HG03460 (cell line): Measurements from ENCODE around the gene MYOM3.
A peak's percentile ranks its signal among the peaks of the same experiment; 100 is the strongest.

Experiments used
- ATAC-seq: cut with Tn5 transposase; IDR thresholded peaks from one replicate; pipeline ENCODE4 v1.9.1; 2021; ENCODE audit not compliant: unreplicated experiment

Gene MYOM3

DNA sequence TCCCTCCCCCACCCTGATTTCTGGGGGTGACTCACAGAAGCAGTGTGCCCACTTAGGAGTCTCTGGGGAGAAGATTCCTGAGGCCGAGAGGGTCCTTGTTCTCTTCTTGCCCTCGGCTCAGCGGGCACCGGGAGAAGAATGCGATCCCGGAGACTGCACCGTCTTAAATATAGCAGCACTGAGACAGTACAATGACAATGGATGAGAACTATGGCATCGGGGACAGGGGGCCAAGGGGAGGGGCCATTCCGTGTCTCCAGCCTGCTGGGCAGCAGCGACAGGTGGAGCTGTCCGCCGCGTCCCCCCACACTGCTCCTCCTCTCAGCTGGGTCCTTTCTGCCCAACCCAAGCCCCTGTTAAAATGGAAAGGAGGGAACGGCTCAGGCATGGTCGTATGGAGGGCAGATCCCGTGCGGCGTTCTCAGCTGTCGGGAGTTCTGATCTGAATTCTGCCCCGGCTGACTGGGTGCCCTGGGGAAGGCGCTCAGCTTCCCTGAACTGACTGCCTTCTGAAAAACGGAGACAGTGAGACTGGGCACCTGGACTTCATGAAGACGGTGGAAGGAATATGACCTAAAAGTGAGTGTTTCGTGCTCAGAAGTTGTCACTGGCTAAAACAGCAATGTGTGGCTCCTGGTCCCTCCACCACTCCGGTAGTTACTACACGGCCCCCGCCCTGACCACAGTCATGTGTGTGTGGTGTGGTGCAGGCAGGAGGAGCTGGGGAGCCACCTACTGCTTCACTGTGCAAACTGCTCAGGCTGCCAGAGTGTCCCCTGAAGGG lies at the start of gene MYOM3:
TSS of gene MYOM3 (minus strand) at position 140 of the 784 bp plus-strand sequence. CDS start 3,499 bp downstream, outside the sequence.
- no peak for ATAC-seq

DNA sequence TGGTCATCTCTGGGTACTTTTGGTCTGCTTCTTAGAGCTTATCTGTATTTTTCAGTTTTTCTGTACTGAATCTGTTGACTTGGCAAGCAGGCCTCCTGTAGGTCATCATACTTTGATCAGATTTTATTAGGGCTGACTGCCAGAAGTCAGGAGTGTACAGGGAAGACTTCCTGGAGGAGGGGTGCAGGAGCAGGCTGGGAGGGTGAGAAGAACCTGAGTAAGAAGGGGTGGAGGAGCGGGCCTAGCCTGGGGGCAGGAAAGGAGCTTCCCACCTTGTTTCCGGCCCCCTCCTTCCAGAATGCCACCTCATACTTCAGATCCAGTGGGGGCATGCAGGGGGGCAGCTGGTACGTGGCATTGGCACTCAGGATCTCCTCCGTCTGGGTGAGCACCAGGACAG lies 49.3 kb upstream of the MYOM3 start:
- ATAC-seq = no peak

DNA sequence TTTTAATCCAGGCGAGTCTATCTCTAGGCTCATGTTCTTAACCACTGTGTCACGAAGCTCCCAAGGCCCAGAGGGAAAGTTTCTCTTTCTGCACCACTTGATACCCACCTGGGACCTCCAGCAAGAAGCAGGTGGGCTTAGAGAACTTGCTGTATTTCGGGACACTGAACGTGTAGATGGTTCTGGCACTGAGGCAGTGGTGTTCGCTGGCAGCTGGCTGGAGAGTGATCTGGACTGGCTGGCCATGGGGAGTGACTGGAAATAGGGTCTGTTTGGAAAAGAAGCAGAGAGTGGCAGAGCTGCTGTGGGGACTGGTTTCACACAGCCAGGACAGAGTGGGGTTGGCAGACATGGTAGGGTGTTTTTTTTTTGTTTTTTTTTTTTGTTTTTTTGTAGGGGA lies 47.4 kb upstream of the MYOM3 start:
- no peak for ATAC-seq

DNA sequence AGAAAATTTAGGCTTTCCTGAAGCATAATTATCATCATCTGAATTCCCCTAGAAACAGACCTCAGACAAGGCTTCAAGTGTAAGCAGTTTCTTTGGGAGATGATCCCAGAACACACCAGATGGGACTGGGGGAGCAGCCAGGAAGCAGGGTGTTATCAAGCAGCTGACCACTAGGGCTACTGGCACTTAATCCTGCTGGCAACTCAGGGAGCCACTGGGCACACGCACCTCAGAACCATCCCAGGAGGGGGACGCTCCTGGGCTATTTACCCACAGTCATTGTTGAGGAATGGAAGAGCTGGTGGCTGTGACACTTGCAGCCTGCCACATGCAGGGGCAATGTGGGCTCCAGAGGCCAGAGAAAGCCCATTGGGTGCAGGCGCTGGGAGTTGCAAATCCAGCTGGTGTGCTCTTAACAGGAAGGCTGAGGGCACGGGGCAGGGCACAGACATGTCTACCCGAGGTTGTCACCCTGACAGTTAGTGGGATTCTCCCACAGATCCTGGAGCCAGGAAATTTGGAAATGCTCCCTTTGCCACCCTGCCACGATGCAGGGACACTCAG lies 46.1 kb upstream of the MYOM3 start:
- no peak for ATAC-seq

DNA sequence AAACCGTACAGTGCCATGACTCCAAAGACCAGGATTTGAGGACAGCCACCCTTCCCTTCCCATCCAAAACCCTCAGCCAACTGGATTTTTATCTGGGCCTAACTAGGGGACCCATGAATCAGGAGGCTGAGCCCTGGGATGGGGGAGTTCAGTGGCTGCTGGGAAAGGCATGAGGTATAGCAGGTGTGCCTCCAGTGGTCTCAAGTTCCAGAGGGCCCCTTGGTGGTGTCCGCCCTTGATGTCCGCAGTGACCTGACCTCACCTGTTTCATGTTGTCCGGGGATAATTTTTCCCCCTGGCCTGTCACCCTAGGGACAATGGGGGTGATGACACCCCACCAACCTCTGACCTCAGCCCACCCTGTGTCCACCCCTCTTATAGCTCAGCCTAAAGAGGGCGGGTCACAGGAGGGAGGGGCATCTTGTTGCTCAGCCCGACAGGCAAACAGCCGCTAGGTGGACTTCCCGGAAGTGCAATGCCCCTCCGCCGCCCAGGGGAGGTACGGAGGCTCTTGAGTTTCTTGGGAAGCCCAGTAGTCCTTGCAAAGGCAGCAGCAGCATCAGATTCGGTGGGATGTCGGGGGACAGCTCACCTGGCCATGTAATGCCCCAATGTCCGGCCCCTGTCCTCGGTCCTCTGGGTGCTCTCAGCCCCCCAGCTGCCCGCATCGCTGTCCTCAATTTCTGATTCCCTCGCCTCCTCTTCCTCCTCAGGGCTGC lies 44.8 kb upstream of the MYOM3 start:
- no peak for ATAC-seq

DNA sequence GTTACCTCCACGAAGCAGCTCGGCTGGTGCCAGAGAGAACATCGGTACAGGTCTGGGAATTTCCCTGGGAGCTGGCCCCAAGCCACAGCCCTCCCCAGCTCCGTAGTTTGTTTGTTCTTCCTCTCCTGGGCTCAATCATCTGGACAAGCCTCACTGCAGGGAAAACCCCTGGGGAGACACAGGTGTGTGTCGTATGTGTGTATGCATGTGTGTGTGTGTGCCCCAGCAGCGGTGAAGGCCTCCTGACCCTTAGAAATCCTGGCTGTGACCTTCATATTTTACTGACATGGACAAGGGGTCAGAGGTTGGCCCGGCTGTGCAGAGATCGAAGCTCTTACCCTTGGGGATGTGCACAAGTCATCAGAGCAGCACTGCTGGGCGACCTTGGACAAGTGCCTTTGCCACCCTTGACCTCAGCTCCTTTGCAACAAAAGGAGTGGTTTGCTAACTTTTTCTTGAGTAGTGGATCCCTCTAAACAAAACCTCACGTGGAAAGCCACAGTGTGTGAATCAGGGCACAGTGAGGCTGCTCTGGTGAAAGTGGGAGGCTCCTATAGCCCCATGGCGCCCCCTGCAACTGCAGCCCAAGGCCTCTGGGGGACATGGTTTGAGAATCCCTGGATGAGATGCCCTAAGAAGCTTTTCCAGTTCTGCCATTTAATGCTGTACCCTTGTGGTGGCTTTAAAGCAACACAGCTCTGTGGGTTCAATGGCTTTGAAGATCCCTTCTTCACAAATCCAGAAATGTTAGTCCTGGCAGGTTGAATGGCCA lies 43.3 kb upstream of the MYOM3 start:
- no peak for ATAC-seq

DNA sequence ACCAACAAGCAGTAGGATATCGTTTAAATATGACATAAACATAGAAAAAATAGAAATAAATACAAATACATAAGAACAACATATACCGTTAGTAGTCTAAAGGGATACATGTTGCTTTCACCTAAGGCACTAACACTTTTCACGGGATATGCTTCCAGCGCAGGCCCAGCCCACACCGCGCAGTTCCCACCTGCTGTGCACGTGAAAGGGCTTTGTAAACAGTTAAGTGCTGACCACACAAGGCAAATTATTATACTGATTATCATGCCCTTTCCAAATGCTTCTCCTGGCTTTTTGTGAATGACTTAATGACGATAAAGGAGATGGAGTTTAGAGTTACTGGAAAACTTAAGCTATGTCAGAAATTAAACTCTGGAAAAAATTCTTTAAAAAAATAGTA lies 42.3 kb upstream of the MYOM3 start:
- ATAC-seq = no peak

DNA sequence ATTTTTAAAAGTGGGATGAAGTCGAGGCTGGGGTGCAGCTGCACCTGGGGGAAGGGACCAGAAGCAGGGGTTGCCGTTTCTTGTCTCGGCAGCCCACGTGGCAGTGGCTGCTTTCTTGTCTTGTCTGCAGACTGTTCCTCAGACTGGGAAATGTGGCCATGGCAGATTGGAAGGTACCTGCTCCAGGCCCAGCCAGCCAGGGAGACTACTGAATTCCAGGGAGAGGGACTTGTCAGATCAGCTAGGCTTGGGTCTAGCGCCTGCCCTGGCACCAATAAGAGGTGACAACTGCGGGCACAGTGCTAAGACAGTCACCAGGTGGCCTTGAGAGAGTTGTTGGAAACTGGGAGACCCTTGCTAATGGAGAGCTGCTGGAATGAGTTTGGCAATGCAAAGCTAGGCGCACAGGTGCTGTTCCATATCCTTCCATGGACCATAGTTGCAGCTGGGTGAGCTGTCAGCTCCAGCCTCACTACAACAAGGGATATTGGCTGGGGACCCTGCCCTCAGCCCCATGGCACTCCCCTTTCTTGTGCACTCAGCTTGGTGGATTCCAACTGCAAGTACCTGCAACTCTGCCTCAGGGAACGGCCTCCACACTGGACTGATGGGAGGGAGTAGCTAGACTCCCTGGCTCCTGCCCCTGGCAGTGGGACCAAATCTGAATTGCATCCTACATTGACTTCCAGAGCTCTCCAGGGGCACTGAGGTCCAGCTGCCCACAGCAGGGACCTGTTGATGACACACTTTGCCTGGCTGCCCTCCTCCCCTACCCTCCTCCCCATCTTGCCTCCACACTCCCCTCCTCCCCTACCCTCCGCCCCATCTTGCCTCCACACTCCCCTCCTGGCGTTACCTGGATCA lies 40.9 kb upstream of the MYOM3 start:
- no peak for ATAC-seq

DNA sequence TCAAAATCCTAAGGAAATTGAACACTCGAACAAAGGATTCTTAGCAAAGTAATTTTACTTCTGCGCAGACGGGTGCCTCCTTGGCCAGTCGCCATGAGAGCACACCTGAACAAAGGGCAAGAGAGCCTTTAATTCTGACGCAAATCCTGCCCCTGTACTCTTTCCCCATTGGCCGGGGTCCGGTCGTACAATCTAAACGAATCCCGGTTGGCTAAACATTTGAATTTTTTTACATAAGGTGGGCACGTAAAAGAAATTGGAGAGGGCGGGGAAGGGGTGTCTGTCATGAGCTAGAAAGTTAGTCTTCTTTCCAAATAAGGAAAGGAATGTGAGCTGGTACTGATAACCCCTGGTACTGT lies 39.2 kb upstream of the MYOM3 start:
- ATAC-seq = no peak

DNA sequence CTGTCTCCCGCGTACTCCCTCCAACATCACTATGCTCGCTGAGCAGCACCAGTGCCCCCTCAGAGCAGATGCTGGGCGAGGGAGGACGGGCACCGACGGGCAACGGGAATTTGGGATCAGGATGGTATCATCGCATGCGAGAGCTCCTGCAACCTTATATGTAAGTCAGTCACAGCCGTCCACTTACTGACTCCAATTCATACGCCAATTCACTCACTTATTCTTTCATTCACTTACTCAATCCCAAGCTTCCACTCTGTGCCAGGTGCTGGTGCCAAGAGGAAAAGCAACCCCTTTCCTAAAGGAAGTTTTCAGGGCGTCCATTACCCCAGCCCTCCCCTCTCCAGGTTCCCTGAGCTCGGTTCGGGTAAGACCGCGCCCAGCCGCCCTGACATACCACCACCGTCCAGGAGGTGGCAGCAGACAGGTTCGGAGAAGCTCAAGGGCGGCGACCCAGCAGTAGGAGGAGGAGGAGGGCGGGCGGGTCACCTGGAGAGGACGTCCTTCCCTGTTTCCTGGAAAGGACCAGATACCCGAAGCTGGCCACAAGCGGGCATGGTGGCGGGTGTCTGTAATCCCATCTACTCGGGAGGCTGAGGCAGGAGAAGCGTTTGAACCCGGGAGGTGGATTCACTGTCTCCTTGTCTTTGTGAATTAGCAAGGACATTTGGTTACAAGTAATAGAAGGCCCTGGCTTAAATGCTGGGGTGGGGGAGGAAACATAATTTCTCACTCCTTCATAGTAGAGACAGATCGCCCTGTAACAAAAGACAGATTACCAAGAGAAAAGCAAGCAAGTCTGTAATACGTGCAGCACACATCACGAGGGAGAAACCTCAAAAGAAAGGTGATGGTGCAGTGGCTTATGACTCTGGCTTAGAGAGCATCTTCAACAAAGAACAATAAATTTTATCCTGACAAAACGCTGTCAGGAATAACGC lies 38.6 kb upstream of the MYOM3 start:
- peak; percentile 54 for ATAC-seq

DNA sequence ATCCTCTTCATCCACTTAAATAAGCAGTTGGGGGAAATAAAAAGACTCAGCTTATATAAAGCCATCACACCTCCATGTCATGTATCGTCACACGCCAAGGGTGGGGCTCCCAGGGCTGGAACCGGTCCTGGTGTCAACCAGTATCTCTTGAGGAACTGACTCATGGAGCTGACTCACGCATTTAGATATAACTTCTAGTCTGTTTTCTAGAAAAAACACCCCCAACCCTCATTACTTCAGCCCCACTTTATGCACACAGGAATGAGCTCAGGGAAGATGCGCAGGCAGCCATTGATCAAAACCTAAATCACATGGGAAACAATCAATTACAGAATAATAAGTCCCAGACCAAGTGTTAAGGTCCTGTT lies 37.9 kb upstream of the MYOM3 start:
- ATAC-seq = no peak

DNA sequence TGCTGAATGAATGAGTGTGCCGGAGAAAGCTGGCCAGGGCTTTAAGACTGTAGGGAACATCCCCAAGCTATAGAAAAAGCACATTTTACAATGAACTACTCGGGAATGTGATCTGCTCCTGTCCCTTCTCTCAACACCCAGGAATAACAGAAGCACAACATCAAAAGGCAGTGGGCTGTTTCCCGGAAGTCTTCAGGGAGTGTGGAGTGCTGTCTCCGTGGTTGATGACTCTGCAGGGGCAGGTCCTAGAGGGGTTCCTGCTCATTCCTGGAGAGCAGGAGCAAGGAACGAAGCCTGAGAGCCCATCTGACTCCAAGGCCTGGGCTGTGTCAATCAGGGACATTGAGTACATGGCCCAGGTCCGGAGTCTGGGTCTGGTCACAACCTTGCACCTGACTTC lies 35.9 kb upstream of the MYOM3 start:
- ATAC-seq = no peak

DNA sequence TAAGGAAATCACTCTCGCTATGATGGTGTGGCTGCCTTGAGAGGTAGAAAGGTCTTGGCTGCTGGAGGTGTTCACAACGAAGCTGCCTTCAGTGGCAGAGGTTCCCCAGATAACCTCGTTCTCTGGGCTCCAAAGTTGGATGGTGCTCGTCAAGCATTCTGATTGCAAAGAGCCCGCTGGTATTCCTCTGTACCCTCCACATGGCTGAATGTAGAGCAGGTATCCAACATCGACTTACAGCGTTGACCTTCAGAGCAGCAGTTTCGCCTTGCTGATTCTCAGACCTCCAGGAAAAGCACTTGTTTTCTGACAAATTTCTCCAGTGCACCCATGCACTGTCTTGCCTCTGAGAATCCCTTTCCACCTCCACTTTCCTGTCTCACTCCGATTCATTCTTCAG lies 35.3 kb upstream of the MYOM3 start:
- ATAC-seq = no peak

DNA sequence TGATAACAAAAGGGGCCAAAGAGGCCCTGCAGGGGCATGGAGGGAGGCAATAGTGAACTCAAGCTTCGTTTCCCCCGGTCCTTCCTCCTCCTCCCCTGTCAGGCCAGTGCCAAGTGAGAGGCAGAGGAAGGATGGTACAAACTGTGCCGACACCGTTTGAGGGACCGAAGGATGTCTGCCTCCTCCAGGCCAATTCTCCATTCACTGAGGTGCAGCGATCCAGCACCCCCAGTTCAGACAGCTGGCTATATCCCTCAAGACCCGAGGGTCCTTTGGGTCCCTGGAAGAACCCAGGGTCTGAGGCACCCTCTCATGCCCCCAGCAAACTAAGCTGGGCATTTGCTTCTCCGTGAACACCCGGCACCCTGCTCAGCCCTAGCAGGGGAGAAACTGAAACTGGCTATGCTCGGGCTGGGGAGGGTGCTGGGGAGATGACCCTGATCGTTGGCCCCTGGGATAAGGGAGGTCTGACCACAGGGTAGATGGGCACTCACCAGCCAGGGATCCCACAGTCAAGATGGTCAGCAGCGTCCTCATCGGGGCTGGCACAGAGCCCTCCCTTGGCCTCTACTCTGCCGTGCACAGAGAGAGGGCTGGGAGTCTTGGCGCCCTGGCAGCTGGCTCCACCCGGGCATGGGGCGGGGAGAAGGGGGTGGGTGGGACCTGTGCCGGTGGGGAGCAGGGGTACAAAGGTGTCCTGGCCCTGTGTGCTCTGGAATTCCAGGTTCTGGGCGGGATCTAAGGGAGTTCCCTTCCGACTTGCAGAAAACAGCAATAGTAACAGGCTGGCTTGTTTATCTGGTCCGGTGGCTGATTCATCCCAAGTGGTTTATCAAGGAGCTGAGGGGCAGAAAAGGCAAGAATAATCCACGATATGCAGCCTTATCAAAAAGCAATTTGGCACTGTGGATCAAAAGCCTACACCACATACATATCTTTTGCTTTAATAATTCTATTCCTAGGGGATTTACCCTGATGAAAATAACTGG lies 30.9 kb upstream of the MYOM3 start, which contains the start of gene IL22RA1:
TSS of gene IL22RA1 (minus strand) at position 595 of the 989 bp plus-strand sequence. CDS start at position 537, 58 bp downstream.
- ATAC-seq = no peak

DNA sequence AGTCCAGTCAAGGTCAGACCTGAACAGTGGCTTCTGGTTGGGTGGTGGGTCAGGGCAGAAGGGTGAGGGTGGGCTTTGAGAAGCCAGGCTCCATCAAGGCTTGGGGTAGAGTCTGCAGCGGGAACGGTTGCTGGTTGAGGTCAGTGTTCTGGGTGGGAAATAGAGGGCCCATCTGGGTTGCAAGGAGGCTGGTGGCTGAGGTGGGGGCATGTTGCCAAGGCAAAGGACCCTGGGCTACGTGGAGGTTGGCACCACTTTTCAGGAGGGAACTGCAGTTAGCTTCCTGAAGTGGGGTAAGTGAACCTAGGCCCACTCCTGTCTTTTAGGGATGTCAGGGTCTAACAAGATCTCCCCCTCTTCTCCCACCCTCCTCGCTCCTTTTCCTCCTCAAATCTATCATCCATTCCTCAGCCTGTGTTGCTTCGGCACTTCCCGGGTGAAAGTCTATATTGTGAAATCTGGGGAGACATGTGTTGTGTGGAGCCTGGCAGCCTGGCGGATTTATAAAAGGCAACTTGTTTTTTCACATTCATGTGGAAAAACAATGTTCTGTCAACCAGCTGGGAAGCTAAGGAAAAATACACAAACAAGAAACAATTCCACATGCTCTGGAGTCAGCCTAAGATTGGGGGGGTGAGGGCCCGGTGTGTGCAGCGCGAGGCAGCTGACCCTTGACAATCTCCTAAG lies 29.5 kb upstream of the MYOM3 start:
- no peak for ATAC-seq

DNA sequence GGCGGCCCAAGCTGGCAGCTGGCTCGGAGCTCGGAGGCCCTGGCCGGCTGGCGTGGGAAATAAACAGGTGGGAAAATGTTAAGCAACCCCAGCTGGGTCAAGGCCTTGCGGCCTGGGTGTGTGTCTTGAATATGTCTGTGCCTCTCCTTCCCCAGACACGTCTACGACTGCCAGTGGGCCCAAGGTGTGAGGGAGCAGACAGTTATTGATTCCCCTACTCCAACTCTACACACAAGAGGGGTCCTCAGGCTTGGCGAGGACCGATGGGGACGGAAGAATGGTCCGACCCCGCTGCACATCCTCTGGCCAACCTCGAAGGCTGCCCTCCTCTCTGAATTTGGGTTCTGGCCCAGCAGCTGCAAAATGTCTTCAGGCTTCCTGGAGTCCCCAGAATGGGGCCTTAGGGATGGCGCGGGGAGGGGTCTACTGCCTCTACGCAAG lies 28.8 kb upstream of the MYOM3 start:
- ATAC-seq = no peak

DNA sequence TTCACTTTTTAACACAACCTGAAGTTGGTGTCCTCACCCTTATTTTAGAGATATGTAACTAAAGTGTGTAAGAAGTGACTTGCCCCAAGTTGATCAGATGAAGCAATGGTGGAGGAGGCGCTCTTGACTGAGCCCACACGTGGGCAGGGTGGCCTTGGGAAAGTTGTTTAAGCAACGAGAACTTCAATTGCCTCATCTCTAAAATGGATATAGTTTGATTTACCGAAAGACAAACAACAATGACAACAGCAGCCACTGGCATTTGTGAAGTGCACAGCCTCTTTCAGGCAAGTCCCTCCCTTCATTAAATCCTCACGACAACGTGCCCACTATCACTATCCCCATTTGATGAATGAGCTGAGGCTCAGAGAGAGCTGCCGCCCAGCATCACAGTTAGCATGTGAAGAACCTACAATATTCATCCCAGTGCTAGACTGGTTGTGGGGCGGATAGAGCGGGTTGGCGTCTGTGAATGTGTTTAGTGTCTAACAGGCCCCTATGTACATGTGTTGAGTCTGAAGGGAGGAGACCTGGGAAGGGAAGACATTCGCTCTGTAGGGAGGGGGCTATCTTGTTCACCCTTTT lies 28.0 kb upstream of the MYOM3 start:
- no peak for ATAC-seq
